Glutamatergic neuron (in vitro differentiated cells): ENCODE results near the gene DUSP14. TPM values are rescaled to one million over a fixed set of nuclear protein-coding genes. Genes with fewer than 3 reads are reported as not detected.
A peak's percentile ranks its signal among the peaks of the same experiment; 100 is the strongest.

Source experiments
- DNase-seq: peaks from one replicate; pipeline ENCODE4 v3.0.0; 2022
- H3K27ac Mint-ChIP-seq: one replicate; pipeline ENCODE4 v1.8.0; 2020; ENCODE audit warnings: mild to moderate bottlenecking, mixed read lengths, inconsistent platforms; ENCODE audit not compliant: unreplicated experiment
- H3K27me3 Mint-ChIP-seq: one replicate; pipeline ENCODE4 v1.8.0; 2020; ENCODE audit warnings: mild to moderate bottlenecking, moderate library complexity, mixed read lengths, inconsistent platforms; ENCODE audit not compliant: unreplicated experiment
- H3K36me3 Mint-ChIP-seq: one replicate; pipeline ENCODE4 v1.8.0; 2020; ENCODE audit warnings: mild to moderate bottlenecking, mixed read lengths, inconsistent platforms; ENCODE audit not compliant: unreplicated experiment
- H3K4me1 Mint-ChIP-seq: one replicate; pipeline ENCODE4 v1.8.0; 2020; ENCODE audit warnings: mild to moderate bottlenecking, low read depth, mixed read lengths, inconsistent platforms; ENCODE audit not compliant: unreplicated experiment
- H3K4me3 Mint-ChIP-seq: one replicate; pipeline ENCODE4 v1.8.0; 2020; ENCODE audit warnings: mild to moderate bottlenecking, mixed read lengths, inconsistent platforms; ENCODE audit not compliant: unreplicated experiment
- H3K9me3 Mint-ChIP-seq: one replicate; pipeline ENCODE4 v1.8.0; 2020; ENCODE audit warnings: mild to moderate bottlenecking, moderate library complexity, mixed read lengths, inconsistent platforms; ENCODE audit not compliant: unreplicated experiment
- total RNA-seq: library from RNA; stranded (reverse); fragmentation: NEBNext Ultra II Directional; extraction: Animal tissue kit (Norgen Biotek cat#: 25700); gene quantifications from one replicate; pipeline ENCODE4 v1.2.1, GENCODE V29; 2021; ENCODE audit not compliant: unreplicated experiment
- TF ChIP-seq, protein P1 (sequence below): fragments of 200-600 bp; sonication (generic); IDR thresholded peaks from one replicate; pipeline ENCODE4 v1.5.0; 2021; ENCODE audit not compliant: partially characterized antibody, unreplicated experiment

The DUSP14 gene
- total RNA-seq, 1 donor from 2014 or later = 10.0 TPM

GRCh38 chr17:37513711-37514110 is 24.0 kb downstream of the DUSP14 start:
- no peak for DNase-seq
- Mint-ChIP-seq H3K27ac (peak overlapping the region; percentile 90), H3K9me3 (peaks cover 4% of the 10 kb centered on the region)

GRCh38 chr17:37516127-37516571 is 26.5 kb downstream of the DUSP14 start:
- Mint-ChIP-seq H3K4me3 (no peak overlapping the region), H3K9me3 (peaks cover 4% of the 10 kb centered on the region), H3K4me1 (peaks cover 23% of the 10 kb centered on the region), H3K27me3 (peaks cover 3% of the 10 kb centered on the region), H3K36me3 (no peaks in the 10 kb centered on the region), H3K27ac (peak overlapping the region; percentile 5)
- TF ChIP-seq, protein P1, sequence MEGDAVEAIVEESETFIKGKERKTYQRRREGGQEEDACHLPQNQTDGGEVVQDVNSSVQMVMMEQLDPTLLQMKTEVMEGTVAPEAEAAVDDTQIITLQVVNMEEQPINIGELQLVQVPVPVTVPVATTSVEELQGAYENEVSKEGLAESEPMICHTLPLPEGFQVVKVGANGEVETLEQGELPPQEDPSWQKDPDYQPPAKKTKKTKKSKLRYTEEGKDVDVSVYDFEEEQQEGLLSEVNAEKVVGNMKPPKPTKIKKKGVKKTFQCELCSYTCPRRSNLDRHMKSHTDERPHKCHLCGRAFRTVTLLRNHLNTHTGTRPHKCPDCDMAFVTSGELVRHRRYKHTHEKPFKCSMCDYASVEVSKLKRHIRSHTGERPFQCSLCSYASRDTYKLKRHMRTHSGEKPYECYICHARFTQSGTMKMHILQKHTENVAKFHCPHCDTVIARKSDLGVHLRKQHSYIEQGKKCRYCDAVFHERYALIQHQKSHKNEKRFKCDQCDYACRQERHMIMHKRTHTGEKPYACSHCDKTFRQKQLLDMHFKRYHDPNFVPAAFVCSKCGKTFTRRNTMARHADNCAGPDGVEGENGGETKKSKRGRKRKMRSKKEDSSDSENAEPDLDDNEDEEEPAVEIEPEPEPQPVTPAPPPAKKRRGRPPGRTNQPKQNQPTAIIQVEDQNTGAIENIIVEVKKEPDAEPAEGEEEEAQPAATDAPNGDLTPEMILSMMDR = no peak
- no peak for DNase-seq

More at GRCh38 chr17:37513711-37514110, 24.0 kb downstream of the DUSP14 start:
- Mint-ChIP-seq H3K27me3 (peaks cover 8% of the 10 kb centered on the region), H3K36me3 (no peaks in the 10 kb centered on the region), H3K4me1 (peaks cover 28% of the 10 kb centered on the region), H3K4me3 (no peak overlapping the region)
- TF ChIP-seq, protein P1 = no peak

DNA sequence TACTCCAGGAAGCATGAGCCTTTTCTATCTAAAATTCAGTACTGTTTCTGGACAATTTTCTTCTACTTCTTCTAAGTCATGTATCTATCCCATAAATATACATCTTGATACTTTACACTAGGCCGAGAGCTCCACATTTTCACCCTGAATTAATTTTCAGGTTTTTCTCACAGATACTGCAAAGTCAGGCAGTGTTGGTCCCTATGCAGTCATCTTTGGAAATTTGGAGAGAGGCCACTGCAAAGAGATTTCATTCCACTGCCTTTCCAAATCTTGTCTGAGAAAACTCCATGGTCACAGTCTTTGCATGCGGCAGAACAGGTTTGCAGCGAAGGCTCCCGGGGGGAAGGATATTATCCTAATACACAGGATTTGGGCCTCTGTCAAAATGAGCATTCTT is 28.2 kb downstream of the DUSP14 start:
- no peak overlapping the region for H3K27ac Mint-ChIP-seq
- no peaks in the 10 kb centered on the region for H3K36me3 Mint-ChIP-seq
- H3K4me3 Mint-ChIP-seq = no peak overlapping the region
- peaks cover 14% of the 10 kb centered on the region for H3K4me1 Mint-ChIP-seq
- peaks cover 2% of the 10 kb centered on the region for H3K9me3 Mint-ChIP-seq
- TF ChIP-seq, protein P1 = no peak
- DNase-seq = no peak
- H3K27me3 Mint-ChIP-seq = peaks cover 2% of the 10 kb centered on the region

GRCh38 chr17:37518826-37519225 is 29.1 kb downstream of the DUSP14 start:
- peaks cover 11% of the 10 kb centered on the region for H3K4me1 Mint-ChIP-seq
- no peak overlapping the region for H3K27ac Mint-ChIP-seq
- no peak overlapping the region for H3K4me3 Mint-ChIP-seq
- no peaks in the 10 kb centered on the region for H3K27me3 Mint-ChIP-seq
- TF ChIP-seq, protein P1 = no peak
- peaks cover 2% of the 10 kb centered on the region for H3K9me3 Mint-ChIP-seq
- H3K36me3 Mint-ChIP-seq = no peaks in the 10 kb centered on the region
- no peak for DNase-seq

- TF ChIP-seq, protein P1 = no peak
- Mint-ChIP-seq H3K27me3 (no peaks in the 10 kb centered on the region), H3K4me3 (no peak overlapping the region), H3K4me1 (peaks cover 9% of the 10 kb centered on the region), H3K27ac (no peak overlapping the region), H3K36me3 (no peaks in the 10 kb centered on the region), H3K9me3 (peaks cover 2% of the 10 kb centered on the region)
- no peak for DNase-seq
Observed at GRCh38 chr17:37519251-37519985, 29.7 kb downstream of the DUSP14 start.
